Measurements from ENCODE around the gene ANGEL1. TPM values are rescaled to one million over a fixed set of nuclear protein-coding genes. Genes with fewer than 3 reads are reported as not detected.

ANGEL1 gene
- total and polyA plus RNA-seq, 2 of the 8 experiments (the other 6 are each of a cell fraction or from before 2014, with no cell fraction given) = 26.8 to 27.2 TPM

DNA sequence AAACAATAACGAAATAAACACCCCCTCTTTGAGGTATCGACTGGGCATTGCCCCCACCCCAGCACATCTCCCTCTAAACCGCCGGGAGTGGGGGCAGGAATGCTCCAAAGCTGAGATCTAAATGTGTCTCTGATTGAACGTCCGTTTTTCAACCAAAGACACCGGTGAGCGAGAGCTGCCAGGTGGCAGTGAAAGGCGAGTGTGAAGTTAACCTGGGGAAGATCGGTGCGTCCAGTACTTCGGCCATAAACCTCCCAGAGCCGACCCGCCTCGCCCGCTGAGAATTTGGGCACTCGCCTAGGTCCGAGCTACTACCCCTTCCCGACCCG is 625 bp downstream of the ANGEL1 start:
- Histone ChIP-seq H2BK5ac (ENCODE audit: low read depth, low read length) (no peak overlapping the region), H3K9ac (replicated peaks in 1 of 4; ENCODE audit: extremely low read depth in 1 of 4, low read depth in 3 of 4, low read length in 3 of 4) (peak overlapping the region; percentile 60 to 78 (median 72)), H2BK20ac (ENCODE audit: low read length) (no peak overlapping the region), H3K23me2 (ENCODE audit: low read depth, low read length) (peaks cover 5% of the 10 kb centered on the region; the same call in 1 of the 2 replicates), H4K5ac (ENCODE audit: insufficient read length, low read depth, low read length) (peak overlapping the region; percentile 48), H3K4me3 (ENCODE audit: extremely low read depth in 1 of 4, insufficient read depth in 2 of 4, low read depth in 3 of 4, low read length in 4 of 4) (peak overlapping the region; percentile 74 to 82 (median 80)), H3K36me3 (ENCODE audit: control insufficient read depth in 2 of 4, insufficient read depth in 4 of 4, low read length in 3 of 4) (peaks cover 6 to 20% (median 16%) of the 10 kb centered on the region in 4 experiments; a peak in 6 of 8 replicates), H3K56ac (replicated peaks; ENCODE audit: insufficient read length, low read depth, low read length) (peak overlapping the region; percentile 42), H3K14ac (ENCODE audit: insufficient read length) (no peak overlapping the region), H2BK12ac (ENCODE audit: low read depth, low read length) (no peak overlapping the region), H3K4me1 (replicated peaks in 1 of 4; ENCODE audit: control insufficient read depth in 3 of 4, insufficient read depth in 4 of 4, low read length in 3 of 4) (peaks cover 2 to 9% (median 3%) of the 10 kb centered on the region in 4 experiments; a peak in 3 of 7 replicates), H4K8ac (ENCODE audit: extremely low read depth, insufficient read depth, low read length) (no peak overlapping the region; the same call in 1 of the 2 replicates), H3K79me1 (ENCODE audit: low read depth, low read length) (no peaks in the 10 kb centered on the region), H3K4ac (replicated peaks; ENCODE audit: insufficient read length, low read depth, low read length) (no peak overlapping the region), H2AK5ac (ENCODE audit: low read depth, low read length) (no peak overlapping the region), H3K18ac (ENCODE audit: extremely low read depth, low read length) (peak overlapping the region; percentile 56), H3K27ac (ENCODE audit: low read depth, low read length) (no peak overlapping the region; the same call in 1 of the 2 replicates), H2AFZ (ENCODE audit: low read length) (no peak overlapping the region), H2BK120ac (replicated peaks; ENCODE audit: low read depth, low read length) (no peak overlapping the region), H3K23ac (ENCODE audit: insufficient read length) (no peak overlapping the region), H3K4me2 (ENCODE audit: insufficient read depth in 1 of 2, low read depth in 2 of 2, low read length in 2 of 2) (peak overlapping the region; percentile 71 to 94), H2BK15ac (ENCODE audit: low read length) (no peak overlapping the region), H4K20me1 (replicated peaks in 1 of 2; ENCODE audit: control insufficient read depth in 1 of 2, insufficient read depth in 2 of 2, low read length in 2 of 2) (peaks cover 3 to 4% of the 10 kb centered on the region in 2 experiments), H3K79me2 (ENCODE audit: control insufficient read depth in 1 of 2, insufficient read depth in 2 of 2, low read length in 2 of 2) (peaks cover 0 to 20% of the 10 kb centered on the region in 2 experiments; a peak in 2 of 4 replicates), H4K91ac (replicated peaks; ENCODE audit: insufficient read length, low read length) (no peak overlapping the region), H3K9me3 (ENCODE audit: insufficient read depth in 2 of 2, low read depth in 1 of 2, low read length in 1 of 2) (no peaks in the 10 kb centered on the region), H3K27me3 (replicated peaks in 1 of 4; ENCODE audit: control insufficient read depth in 3 of 4, extremely low read depth in 1 of 4, insufficient read depth in 3 of 4, low read length in 3 of 4) (no peaks in the 10 kb centered on the region; a peak in 2 of 7 replicates)
- no peak for FAIRE-seq
- WGBS, 2 experiments (ENCODE audit: extremely low coverage in 1 of 2, insufficient coverage in 1 of 2, insufficient read length in 1 of 2, insufficient replicate concordance in 2 of 2, low coverage in 1 of 2, low lambda C conversion rate in 2 of 2, missing lambda C conversion rate in 1 of 2) = 6% methylated on average over 16 of the region's 20 CpGs; no CpG with 5 or more reads in 1 of the 2 experiments
- no peak for TF ChIP-seq SUZ12 (IDR thresholded peaks at IDR 0.05; ENCODE audit: low read length)
- no peak for TF ChIP-seq SIRT6 (IDR thresholded peaks at IDR 0.05; ENCODE audit: low read length)
- ChIA-PET POLR2A (ENCODE audit: partially characterized antibody) (interaction anchor here (0.8 to 2.5 kb wide), 10 partner anchors 8 to 87 kb away, joined by 3 to 11 read pairs (median 5); no protein-coding TSS in a partner anchor), CTCF (ENCODE audit: partially characterized antibody) (interaction anchor here (0.9 to 2.1 kb wide), 4 partner anchors 26 to 242 kb away, joined by 3 to 14 read pairs (median 3); no protein-coding TSS in a partner anchor)
- no peak for DNase-seq (ENCODE audit: low read depth in 1 of 2, low spot score in 2 of 2)

Measured in H1 (cell line).